A549 (cell line): ENCODE results near the gene URB2. TPM values are rescaled to one million over a fixed set of nuclear protein-coding genes. Genes with fewer than 3 reads are reported as not detected.

Experiments used
- ATAC-seq, 2 experiments: fragments of 200-7000 bp in 1 of 2; fragments of >200 bp in 1 of 2; cut with Nextera tagmentation in 1 of 2; cut with Tn5 transposase in 1 of 2; 3 replicates each; pipeline versions ENCODE4 v1.8.0 to v1.9.1; 2018 to 2020; ENCODE audit warnings: mild to moderate bottlenecking in 1 of 2, moderate library complexity in 1 of 2
- CTCF ChIA-PET: fragments of 300-600 bp; sonication (Branson Sonifier 250); formaldehyde crosslinking; extraction: SDS; loops from one replicate; lab custom pipeline; 2021; ENCODE audit warnings: antibody characterized with exemption, inconsistent platforms; lab: Yijun Ruan, JAX
- POLR2A ChIA-PET: fragments of 350-600 bp; formaldehyde crosslinking; extraction: SDS; loops from one replicate; lab custom pipeline; 2021; ENCODE audit warnings: antibody characterized with exemption, inconsistent platforms; lab: Yijun Ruan, JAX
- DNase-seq, 2 experiments: peaks; one replicate each; pipeline versions ENCODE4 v3.0.0 to v3.0.0-alpha.2; 2011 to 2016; ENCODE audit warnings: low read depth in 1 of 2, low spot score in 1 of 2
- FAIRE-seq: peaks from 2 replicates; lab custom pipeline; 2011; peaks lifted over from hg19 to GRCh38; lab: Jason Lieb, UNC
- H3K27ac ChIP-seq, 2 experiments: fragments of >200 bp; sonication (Bioruptor Twin); formaldehyde crosslinking; 3 replicates each; pipeline ENCODE4 v1.5.1; 2016 to 2017
- H3K4me1 ChIP-seq: fragments of >200 bp; sonication (Bioruptor Twin); formaldehyde crosslinking; 3 replicates; pipeline ENCODE4 v1.6.1; 2016
- H3K4me2 ChIP-seq: fragments of >200 bp; sonication (Bioruptor Twin); formaldehyde crosslinking; 3 replicates; pipeline ENCODE4 v1.6.1; 2016
- H3K4me3 ChIP-seq: fragments of >200 bp; sonication (Bioruptor Twin); formaldehyde crosslinking; 3 replicates; pipeline ENCODE4 v1.5.1; 2016
- H3K9me3 ChIP-seq: fragments of >200 bp; sonication (Bioruptor Twin); formaldehyde crosslinking; 3 replicates; pipeline ENCODE4 v1.6.1; 2016
- CBX2 ChIP-seq: fragments of 200-600 bp; sonication (generic); IDR thresholded peaks from 2 replicates; pipeline ENCODE4 v1.6.1; 2016; ENCODE audit warnings: low read depth, mild to moderate bottlenecking, borderline replicate concordance
- CEBPB ChIP-seq, 2 experiments: fragments of >200 bp in 1 of 2; sonication (Bioruptor Twin) in 1 of 2; formaldehyde crosslinking in 1 of 2; IDR thresholded peaks; 2 replicates each; pipeline ENCODE4 v1.6.1; 2012 to 2016
- EHMT2 ChIP-seq: fragments of 200-600 bp; sonication (generic); IDR thresholded peaks from 2 replicates; pipeline ENCODE4 v1.6.1; 2016; ENCODE audit warnings: antibody characterized with exemption, low read depth, mild to moderate bottlenecking, moderate library complexity
- EP300 ChIP-seq, 2 experiments: fragments of >200 bp; sonication (Bioruptor Twin); formaldehyde crosslinking; IDR thresholded peaks; 2 replicates in 1 of 2; 3 replicates in 1 of 2; pipeline ENCODE4 v1.6.1; 2016 to 2017
- ESRRA ChIP-seq: fragments of 150-350 bp; IDR thresholded peaks from 2 replicates; pipeline ENCODE4 v1.6.1; 2014; ENCODE audit warnings: mild to moderate bottlenecking, low read length, borderline replicate concordance
- HEYL ChIP-seq: fragments of 250-450 bp; sonication (Bioruptor Pico); IDR thresholded peaks from 2 replicates; pipeline ENCODE4 v1.8.0; 2021; ENCODE audit warnings: mild to moderate bottlenecking, moderate library complexity
- HOXA7 ChIP-seq: fragments of 250-450 bp; sonication (Bioruptor Pico); IDR thresholded peaks from 2 replicates; pipeline ENCODE4 v1.5.0; 2020; ENCODE audit warnings: mild to moderate bottlenecking, moderate library complexity
- JUN ChIP-seq, 2 experiments: fragments of >200 bp; sonication (Bioruptor Twin); formaldehyde crosslinking; IDR thresholded peaks; 2 replicates in 1 of 2; 3 replicates in 1 of 2; pipeline ENCODE4 v1.6.1; 2016 to 2017
- KDM5A ChIP-seq: fragments of 200-600 bp; sonication (generic); IDR thresholded peaks from 2 replicates; pipeline ENCODE4 v1.6.1; 2016; ENCODE audit warnings: antibody characterized with exemption, mild to moderate bottlenecking
- MAFK ChIP-seq: fragments of 450-650 bp; IDR thresholded peaks from 2 replicates; pipeline ENCODE4 v1.6.1; 2014; ENCODE audit not compliant: partially characterized antibody
- MAX ChIP-seq: IDR thresholded peaks from 2 replicates; pipeline ENCODE4 v1.6.1; 2012
- MYC ChIP-seq: IDR thresholded peaks from 2 replicates; pipeline ENCODE4 v1.6.1; 2012; ENCODE audit warnings: mild to moderate bottlenecking, inconsistent platforms, low read length, improper control_type of control experiment, borderline replicate concordance
- NR3C1 ChIP-seq: fragments of >200 bp; sonication (Bioruptor Twin); formaldehyde crosslinking; IDR thresholded peaks from 3 replicates; pipeline ENCODE4 v1.6.1; 2017
- POLR2AphosphoS2 ChIP-seq: conservative IDR thresholded peaks from 2 replicates; pipeline ENCODE4 v1.6.1; 2012; ENCODE audit warnings: low read length, improper control_type of control experiment, inconsistent platforms
- RAD21 ChIP-seq, 2 experiments: fragments of >200 bp in 1 of 2; sonication (Bioruptor Twin) in 1 of 2; formaldehyde crosslinking in 1 of 2; IDR thresholded peaks in 1 of 2; conservative IDR thresholded peaks in 1 of 2; 2 replicates in 1 of 2; 3 replicates in 1 of 2; pipeline ENCODE4 v1.6.1; 2012 to 2018; ENCODE audit warnings: inconsistent platforms in 1 of 2
- RARB ChIP-seq: fragments of 250-450 bp; sonication (Bioruptor Pico); IDR thresholded peaks from 2 replicates; pipeline ENCODE4 v1.8.0; 2021; ENCODE audit warnings: mild to moderate bottlenecking, moderate library complexity
- RCOR1 ChIP-seq: fragments of 150-350 bp; IDR thresholded peaks from 2 replicates; pipeline ENCODE4 v1.6.1; 2014; ENCODE audit warnings: antibody characterized with exemption, low read length, low read depth
- RNF2 ChIP-seq: fragments of 200-600 bp; sonication (generic); IDR thresholded peaks from 2 replicates; pipeline ENCODE4 v1.6.1; 2016; ENCODE audit warnings: low read depth, mild to moderate bottlenecking, antibody characterized with exemption, moderate library complexity, borderline replicate concordance
- TFCP2L1 ChIP-seq: fragments of 250-450 bp; sonication (Bioruptor Pico); IDR thresholded peaks from 2 replicates; pipeline ENCODE4 v1.5.0; 2021; ENCODE audit warnings: mild to moderate bottlenecking
- USF2 ChIP-seq: fragments of 450-650 bp; IDR thresholded peaks from 2 replicates; pipeline ENCODE4 v1.6.1; 2014; ENCODE audit warnings: antibody characterized with exemption
- ZSCAN20 ChIP-seq: fragments of 250-450 bp; sonication (Bioruptor Pico); IDR thresholded peaks from 2 replicates; pipeline ENCODE4 v1.8.0; 2022; ENCODE audit warnings: mild to moderate bottlenecking, moderate library complexity
- WGBS: methylation state at CpG from one replicate; pipeline ENCODE4 v1.1.6; 2017; ENCODE audit errors: missing lambda C conversion rate; 5-methylcytosine and 5-hydroxymethylcytosine counted together
- polyA plus RNA-seq, 4 experiments: library from polyadenylated mRNA; depleted of rRNA in 3 of 4; stranded (reverse); fragments of >200 nt; fragmentation: RNase III in 1 of 4; extraction: RNeasy Plus Mini Kit Qiagen cat#74134 plus additional on column Dnase treatment in 1 of 4; gene quantifications; 2 replicates in 3 of 4; 3 replicates in 1 of 4; pipeline ENCODE4 v1.2.3, GENCODE V29; 2011 to 2017

Gene URB2
- polyA plus RNA-seq, 2 of the 4 experiments (the other 2 are of a cell fraction), result 13.7 to 15.7 TPM

- POLR2A ChIA-PET, result interaction anchor here (1.9 kb wide), 1 partner anchor 66 kb away, joined by 8 read pairs; the partner anchor contains the start of gene ABCB10
- H3K4me3 ChIP-seq, result peak overlapping the region; percentile 73
- DNase-seq (no peak), ATAC-seq (no peak), FAIRE-seq (no peak)
- H3K4me1 ChIP-seq, result peaks cover 26% of the 10 kb centered on the region
- peak overlapping the region; percentile 80 for H3K4me2 ChIP-seq
- TF ChIP-seq MYC (no peak), RARB (no peak), MAFK (no peak), RAD21 (conservative IDR thresholded peaks at IDR 0.05 in 1 of 2, IDR thresholded peaks at IDR 0.05 in 1 of 2) (no peak), CBX2 (no peak), EP300 (IDR thresholded peaks at IDR 0.05) (no peak), JUN (IDR thresholded peaks at IDR 0.05) (no peak), KDM5A (no peak), EHMT2 (no peak), CEBPB (IDR thresholded peaks at IDR 0.05) (no peak), MAX (no peak), HEYL (CRISPR knock-in tag) (no peak), ESRRA (no peak), RCOR1 (no peak), RNF2 (no peak), USF2 (no peak), HOXA7 (no peak)
- WGBS, result 65% methylated on average over 9 of the region's 9 CpGs
- H3K9me3 ChIP-seq, result no peaks in the 10 kb centered on the region
- H3K27ac ChIP-seq, result peak overlapping the region; percentile 93 to 98
- CTCF ChIA-PET, result interaction anchor here (1.2 to 2.5 kb wide), 5 partner anchors 11 to 69 kb away, joined by 3 to 13 read pairs (median 3); partner anchors contain the start of gene ABCB10
Observed at GRCh38 chr1:229624521-229625070, 1.5 kb upstream of the URB2 start.

DNA sequence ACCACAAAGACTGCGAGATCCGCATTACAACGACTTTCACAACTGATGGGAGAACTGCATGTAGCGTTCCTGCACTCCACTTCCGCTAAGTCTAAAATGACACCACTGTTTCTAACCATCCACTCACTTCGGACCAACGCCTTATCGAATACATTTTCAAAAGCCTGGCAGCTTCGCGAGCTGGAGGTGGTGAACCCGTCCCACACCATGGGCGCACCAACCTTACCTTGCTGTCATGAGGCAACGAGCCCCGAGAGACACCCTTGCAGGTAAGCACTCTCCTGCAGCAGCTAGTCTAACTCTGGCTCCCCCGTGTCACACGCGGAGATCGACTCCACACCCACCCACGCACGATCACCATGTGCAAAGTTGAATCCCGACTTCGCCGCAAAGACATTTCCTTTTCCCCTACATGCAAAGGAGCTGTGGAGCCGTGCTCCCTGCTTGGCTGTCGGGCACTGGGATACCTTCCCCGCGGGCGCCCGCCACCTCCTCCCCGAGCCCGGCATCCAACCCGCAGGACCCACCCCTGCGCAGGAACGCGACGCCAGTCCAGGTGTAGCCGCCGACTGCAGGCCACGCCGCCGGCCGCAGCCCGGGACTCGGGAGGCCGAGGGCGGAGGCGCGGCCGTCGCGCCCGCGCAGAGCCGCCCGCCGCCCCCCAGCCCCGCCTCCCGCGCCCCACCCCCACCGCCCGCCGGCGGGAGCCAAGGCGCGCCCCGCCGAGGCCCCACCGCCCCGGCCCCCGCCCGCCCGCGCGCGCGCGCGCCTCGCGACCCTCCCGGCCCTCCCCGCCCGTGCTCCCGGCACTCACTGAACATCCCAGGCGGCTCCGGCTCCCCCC is 754 bp upstream of the URB2 start:
- peak; percentile 46 to 60 for DNase-seq
- Histone ChIP-seq H3K27ac (peak overlapping the region; percentile 93 to 98), H3K4me1 (peaks cover 26% of the 10 kb centered on the region), H3K9me3 (no peaks in the 10 kb centered on the region), H3K4me3 (peak overlapping the region; percentile 73), H3K4me2 (peak overlapping the region; percentile 80)
- CTCF ChIA-PET, result interaction anchor here (1.3 to 2.5 kb wide), 4 partner anchors 10 to 69 kb away, joined by 3 to 13 read pairs (median 5); partner anchors contain the start of gene ABCB10
- 7% methylated on average over 20 of the region's 86 CpGs for WGBS
- ATAC-seq, result peak; percentile 52 to 77
- POLR2A ChIA-PET, result interaction anchor here (0.7 to 1.9 kb wide), 3 partner anchors 66 to 68 kb away, joined by 3 to 11 read pairs (median 8); partner anchors contain the start of gene ABCB10
- no peak for FAIRE-seq
- TF ChIP-seq TFCP2L1 (CRISPR knock-in tag) (no peak), ZSCAN20 (no peak), JUN (IDR thresholded peaks at IDR 0.05) (no peak), MAX (peak; percentile 63; the same call in 1 of the 2 replicates)

- Histone ChIP-seq H3K9me3 (no peaks in the 10 kb centered on the region), H3K4me2 (peak overlapping the region; percentile 97), H3K27ac (peak overlapping the region; percentile 93 to 98), H3K4me1 (peaks cover 19% of the 10 kb centered on the region), H3K4me3 (peak overlapping the region; percentile 73)
- ChIA-PET POLR2A (interaction anchor here (1.8 kb wide), 1 partner anchor 68 kb away, joined by 11 read pairs; the partner anchor contains the start of gene ABCB10), CTCF (interaction anchor here (0.9 to 1.4 kb wide), 2 partner anchors 12 to 21 kb away, joined by 3 read pairs; no protein-coding TSS in a partner anchor)
- TF ChIP-seq NR3C1 (no peak), POLR2AphosphoS2 (no peak)
- FAIRE-seq (no peak), ATAC-seq (no peak), DNase-seq (no peak)
- 2% methylated on average over 4 of the region's 4 CpGs for WGBS
Observed at GRCh38 chr1:229627003-229627402, 956 bp downstream of the URB2 start.
